Stimulated activated CD4-positive, alpha-beta T cell treated with anti-CD3 and anti-CD28 coated beads, TNF-alpha, amount 100 ng/mL, for 24 hours (primary cell): ENCODE data around the gene KCTD19.
A peak's percentile ranks its signal among the peaks of the same experiment; 100 is the strongest.

Experiments
- DNase-seq, 3 experiments: peaks; one replicate each; pipeline ENCODE4 v3.0.0-alpha.2; 2020; ENCODE audit warnings: low read depth in 3 of 3

Gene KCTD19

DNA sequence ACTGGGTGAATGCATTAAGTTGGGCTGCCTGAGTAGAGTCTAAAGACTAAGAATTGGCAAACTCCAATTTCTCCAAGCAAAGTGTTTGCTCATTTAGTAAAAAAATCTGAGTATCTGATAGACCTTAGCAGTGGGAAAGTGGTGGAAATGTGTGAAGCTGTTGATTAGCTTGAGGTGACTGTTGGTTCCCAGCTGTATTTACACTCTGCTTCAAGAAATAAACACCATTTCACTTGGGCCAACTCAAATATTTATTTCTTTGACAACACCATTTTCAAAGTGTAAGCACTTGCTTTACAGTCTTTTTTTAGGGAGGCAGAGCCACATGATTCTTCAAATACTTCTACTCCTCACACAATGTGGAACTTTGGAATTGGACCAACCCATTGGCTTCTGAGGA lies 8.7 kb downstream of the KCTD19 start:
- DNase-seq, result no peak

DNA sequence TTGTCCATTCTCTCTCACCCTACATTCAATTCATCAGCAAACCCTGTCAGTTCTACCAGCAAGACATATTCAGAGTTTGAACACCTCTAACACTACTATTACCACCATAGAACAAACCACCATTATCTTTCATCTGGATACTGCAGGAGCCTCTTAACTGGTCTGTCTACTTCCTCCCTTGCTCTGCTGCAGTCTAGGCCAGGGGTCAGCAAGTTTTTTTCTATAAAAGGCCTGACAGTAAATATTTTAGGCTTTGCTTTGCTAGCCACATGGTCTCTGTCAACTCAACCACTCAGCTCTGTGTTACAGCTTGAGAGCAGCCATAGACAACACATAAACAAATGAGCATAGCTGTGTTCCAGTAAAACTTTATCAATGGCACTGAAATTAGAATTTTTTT lies 13.8 kb downstream of the KCTD19 start:
- DNase-seq, result no peak

DNA sequence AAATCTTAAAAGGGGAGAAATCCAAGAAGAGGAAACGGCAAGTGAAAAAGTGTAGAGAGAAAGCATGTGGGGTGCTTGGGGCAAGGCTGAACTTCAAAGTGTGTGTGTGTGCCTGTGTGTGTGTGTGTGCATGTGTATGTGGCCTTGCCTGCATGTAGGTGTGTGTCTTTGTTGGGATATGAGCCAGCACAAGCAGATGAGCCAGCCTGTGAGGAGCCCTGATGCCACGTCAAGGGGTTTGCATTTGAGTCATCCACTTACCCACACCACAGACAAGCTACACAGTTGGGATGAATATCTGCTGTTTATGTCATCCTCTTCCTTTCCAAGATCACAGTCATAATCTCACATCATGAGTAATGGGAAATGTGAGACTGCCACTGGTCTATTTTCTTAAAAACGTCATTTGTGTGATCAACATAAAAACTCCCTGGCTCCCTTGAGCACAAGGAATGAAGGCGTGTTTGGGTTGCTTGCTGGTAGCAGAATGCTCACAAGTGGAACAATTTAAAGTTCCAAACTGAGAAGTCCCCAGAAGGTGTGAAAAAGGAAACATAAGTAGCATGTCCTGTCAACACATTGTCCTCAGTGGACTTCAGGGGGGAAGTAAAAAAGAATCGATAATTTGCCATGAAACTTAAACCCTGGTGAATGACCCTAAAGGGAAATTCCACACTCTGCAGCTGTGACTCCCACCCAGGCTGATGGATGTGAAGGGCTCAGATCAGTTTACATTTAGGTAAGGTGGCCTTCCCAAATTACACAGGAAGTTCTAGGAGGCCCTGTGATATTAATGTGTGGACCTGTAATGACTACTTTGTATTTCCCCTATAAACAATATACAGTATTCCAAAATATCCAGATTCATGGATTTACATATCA lies 14.7 kb downstream of the KCTD19 start:
- peak; percentile 65 to 86 (median 79) for DNase-seq

DNA sequence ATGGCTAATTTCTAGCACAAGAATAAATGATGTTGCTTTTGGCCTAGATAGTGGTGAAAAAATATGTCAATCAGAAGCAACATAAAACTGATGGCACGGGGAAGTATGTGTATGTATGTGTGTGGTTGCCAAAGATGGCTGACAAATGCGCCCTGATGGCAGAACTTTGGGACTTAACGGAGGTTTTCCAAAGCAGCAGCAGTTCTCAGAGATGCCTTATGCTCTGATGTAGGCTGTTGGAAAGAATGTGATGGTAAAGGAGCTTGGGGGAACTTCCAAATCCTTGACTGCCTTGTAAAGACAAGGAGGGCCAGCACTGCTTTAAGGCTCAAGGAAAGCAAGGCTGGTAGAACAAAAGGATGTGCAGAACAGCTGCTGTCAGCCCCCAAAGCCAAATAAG lies 16.0 kb downstream of the KCTD19 start:
- DNase-seq, result no peak

DNA sequence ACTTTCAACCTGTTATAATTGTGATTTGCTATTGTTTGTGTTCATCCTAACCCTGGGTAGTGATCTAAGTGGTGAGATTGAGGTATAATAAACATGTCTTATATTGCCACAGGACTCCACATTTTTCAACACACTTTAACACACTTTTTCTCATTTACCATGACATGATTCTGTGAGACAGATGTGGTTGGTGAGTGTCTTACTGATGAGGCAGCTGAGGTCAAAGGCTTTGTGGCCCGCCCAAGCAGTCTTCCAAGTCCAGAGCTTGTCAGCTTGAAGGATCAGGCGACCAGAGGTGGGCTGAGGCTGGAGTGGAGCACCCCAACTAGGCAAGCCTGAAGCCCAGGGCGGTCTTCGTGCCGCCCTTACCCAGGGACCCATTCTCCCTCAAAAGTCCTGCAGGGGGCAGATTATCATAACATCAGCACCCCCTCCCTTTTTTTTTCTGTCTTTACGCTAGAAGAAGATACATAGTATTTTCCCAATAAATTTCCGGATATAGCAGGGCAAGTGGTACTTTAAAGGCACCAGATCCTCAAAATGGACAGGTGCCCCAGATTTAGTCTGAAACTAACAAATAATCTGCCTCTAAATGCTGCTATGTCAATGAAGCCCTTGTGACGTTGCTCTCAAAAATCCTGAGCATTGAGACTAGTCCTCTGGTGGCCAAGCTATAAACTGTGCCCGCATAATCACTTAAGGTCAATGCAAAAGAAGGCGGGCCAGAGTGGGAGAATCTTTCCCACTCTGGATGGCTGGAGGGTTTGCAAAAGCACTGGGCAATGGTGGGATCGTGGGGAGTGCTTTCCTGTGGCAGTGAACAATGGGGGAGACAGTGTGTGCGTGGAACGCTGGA lies 21.1 kb downstream of the KCTD19 start:
- no peak for DNase-seq

DNA sequence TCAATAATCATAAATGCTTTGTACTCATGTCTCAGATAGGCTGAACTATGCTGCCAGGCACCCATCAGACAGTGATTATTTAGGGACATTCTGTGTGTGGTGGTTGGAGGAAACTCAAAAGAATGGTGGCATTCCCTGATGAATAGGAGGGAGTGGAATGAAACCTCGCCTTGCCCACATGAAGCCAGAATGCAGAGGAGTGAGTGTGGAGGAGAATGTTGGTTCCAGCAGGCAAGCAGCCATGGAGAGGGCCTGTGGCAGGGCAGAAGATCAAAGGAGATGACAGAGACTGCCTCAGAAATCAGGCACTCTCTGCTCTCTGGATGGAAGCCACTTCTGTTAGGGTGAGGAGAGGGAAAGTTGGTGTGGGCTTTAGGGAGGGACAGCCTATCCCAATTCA lies 22.5 kb downstream of the KCTD19 start:
- no peak for DNase-seq

DNA sequence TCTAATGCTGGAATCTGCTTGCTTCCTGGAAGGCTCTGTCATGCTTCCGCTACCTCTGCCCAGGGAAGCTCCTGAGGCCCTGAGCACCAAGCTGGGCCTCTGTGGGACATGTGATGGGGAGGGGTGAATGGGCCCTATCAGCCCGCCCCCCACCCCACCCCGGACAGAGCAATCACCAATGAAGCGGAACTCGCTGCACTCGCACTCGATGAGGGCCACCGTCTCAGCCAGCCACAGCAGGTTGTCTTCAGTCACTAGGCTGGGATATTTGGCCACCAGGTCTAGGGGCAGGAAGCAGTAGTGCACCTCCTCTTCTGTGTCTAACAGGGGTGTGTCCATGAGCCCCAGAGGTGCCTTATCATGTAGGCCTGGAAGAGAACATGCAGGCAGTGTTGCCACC lies 23.6 kb downstream of the KCTD19 start:
- DNase-seq, result no peak

DNA sequence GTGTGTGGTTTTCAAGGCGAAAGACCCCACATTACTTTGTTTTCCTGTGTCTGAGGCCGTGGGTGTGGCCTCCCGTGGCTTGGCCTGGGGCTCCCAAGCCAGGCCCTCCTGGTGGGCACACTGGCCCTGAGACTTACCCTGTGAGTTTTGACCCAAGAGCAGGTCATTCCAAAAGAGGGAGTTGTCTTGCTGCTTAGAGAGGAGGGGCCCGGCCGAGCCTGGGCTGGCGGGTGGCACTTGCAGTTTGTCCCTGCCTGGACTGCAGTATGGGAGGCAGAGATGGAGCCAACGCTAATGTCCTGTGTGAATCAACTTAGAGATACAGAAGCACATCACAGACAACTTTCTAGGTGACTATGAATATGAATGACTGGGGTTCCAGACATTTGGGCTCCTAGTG lies 24.5 kb downstream of the KCTD19 start:
- DNase-seq, result no peak

DNA sequence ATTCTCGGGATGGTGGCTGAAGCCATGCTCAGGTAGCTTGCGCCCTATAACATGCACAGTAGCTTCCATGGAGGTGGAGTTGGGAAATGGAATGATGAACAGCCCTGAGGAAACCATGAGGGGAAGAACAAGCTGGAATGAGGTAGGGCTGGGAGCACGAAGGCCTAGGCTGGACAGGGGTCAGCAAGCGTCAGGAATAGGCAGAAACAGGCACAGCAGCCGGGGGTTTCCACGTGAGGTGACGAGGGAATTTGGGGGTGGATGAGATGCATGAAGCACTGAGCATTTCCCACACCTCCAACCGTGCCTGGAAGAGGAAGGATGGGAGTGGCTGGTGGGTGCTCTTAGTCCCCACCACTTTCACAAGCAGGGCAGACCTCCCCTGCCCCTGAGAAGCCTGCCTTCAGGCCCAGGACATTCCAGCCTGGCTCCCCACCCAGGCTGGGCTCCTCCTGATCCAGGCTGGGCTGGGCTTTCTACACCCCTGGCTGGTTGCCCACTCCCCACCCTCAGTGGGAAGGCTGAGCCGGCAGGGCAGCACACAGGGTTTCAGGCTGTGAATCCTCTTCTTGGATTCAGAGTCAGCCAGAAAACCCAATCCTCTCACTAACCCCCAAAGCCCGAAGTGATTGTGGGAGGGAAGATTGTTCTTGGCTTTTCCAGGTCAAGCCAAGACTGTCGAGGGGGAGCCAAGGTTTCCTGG lies 25.3 kb downstream of the KCTD19 start:
- DNase-seq, result no peak

DNA sequence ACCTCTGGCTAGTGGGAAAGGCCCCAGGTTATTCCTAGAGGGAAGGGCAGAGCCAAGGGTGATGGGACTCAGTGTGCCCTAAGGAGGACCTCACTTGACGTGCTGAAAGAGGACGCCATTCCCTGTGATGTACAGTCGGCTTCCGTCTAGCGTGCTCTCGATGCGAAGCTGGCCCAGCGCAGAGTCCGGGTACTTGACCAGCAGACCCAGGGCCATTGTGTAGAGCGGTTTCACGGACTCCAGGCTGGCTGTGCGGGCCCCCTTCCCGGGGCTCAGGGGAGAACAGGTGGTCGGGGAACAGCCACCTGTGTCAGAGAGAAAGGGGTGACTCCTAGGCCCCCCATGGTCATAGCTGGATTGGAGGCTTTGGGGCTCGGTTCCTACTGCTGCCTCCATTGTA lies 27.3 kb downstream of the KCTD19 start:
- no peak for DNase-seq

DNA sequence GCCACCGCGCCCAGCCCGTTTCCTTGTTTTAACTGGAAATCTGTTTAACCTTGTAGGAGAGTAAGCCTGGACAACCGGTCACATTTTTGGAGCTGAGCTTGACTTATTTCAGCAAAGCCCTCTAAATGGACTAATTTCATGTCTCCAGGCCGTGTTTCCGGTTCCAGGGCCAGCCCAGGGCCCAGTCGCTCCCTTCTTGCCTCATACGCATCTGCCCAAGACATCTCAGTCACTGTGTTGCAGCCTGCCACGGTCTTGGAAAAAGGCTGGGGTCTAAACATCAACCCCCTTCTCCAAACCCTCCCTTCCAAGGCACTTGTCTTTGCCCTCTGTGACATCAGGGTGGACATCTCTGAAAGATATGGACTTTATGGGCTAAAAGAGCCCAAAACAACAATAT lies 28.3 kb downstream of the KCTD19 start:
- no peak for DNase-seq

DNA sequence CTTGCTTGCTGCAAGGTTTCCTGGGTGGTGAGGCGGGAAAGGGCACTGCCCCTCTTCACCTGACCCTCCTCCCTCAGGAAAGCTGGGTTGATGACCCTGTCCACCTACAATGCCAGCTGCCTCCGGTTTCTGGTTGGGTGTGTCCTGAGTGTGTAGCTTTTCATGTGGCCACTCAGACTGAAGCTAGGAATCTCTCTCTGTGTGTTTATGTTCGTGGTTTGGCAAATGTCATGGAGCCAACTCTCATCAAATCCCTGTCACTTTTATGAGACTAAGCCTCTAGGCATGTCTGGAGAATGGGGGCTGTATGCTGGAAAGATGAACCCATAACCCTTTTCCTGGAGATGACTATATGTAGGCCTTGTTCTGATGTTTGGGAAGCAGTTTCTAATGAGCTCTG lies 30.1 kb downstream of the KCTD19 start:
- no peak for DNase-seq

DNA sequence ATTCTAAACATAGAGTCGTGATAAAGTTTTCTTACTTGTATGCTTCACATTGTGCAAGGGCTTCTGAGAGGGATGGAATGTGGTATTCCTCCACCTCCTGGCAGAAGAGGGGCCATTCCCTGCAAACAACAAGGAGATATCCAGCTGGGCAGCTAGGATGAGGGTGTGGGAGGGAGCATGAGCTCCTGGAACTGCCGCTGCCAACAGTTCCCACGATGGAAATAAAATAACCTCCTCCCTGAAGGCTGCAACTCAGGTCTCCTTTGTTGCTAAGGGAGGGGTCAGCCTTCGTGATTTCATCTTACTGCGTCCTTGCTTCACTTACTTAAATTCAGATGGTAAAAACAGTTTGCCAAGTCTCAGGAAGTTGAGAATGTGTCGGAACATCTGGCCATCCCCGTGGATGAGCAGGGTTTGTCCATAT lies 31.6 kb downstream of the KCTD19 start:
- DNase-seq, result no peak

DNA sequence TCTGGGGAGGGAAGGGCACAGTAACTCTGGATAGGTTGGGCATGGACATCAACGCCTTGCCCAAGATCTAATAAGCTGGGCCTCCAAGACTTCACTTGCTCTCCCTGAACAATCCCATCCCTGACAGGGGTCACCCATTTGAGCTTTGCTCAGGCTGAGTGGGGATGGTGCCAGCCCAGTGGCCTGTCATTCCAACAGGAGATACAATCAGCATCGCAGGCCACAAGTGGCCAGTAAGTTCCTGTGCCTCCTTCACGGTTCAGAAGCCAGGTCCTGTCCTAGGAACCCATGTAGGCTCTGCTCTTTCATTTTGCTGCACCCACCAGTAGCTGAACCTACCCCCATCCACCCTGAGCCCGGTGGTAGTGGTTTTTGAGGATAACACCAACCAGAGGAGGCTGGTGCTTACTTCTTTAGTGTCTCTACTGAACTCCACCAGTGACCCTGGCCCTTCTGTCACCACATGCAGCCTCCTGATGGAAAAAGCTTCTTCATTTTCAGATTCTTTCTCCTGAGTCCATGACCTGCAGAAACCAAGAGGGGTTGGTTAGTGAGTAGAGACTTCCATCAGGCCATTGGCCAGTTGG lies 32.3 kb downstream of the KCTD19 start:
- DNase-seq, result no peak

DNA sequence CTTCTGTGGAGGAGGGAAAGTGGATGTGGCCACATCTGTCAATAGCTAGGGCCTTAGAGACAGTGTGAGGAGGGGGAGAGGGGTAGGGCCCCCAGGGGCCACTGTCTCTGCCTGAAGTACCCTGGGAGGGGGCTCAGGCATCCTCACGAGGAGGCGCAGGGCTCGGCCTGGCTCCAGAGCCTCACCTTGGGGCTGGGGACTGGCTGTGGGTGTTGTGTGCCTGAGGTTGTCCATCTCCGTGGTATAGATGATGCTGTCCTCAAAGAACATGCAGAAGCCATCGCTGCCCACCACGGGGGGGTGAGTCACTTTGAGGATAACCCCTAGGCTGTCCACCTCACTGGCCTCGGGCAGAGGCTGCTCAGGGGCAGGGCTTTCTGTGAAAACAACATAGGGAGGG lies 35.1 kb downstream of the KCTD19 start:
- no peak for DNase-seq

DNA sequence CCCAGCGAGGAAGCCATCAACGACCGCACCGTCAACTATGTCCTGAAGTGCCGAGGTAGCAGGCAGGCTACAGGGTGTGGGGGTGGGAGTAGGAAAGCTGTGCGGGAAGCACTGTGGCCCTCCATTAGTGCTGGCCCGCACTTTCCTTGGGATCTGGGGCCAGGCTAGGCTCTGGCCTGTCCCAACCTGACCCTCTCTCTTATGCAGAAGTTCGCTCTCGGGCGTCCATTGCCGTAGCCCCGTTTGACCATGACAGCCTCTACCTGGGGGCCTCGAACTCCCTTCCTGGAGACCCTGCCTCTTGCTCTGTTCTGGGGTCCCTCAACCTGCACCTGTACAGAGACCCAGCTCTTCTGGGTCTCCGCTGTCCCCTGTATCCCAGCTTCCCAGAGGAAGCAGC lies 38.6 kb downstream of the KCTD19 start:
- no peak for DNase-seq

DNA sequence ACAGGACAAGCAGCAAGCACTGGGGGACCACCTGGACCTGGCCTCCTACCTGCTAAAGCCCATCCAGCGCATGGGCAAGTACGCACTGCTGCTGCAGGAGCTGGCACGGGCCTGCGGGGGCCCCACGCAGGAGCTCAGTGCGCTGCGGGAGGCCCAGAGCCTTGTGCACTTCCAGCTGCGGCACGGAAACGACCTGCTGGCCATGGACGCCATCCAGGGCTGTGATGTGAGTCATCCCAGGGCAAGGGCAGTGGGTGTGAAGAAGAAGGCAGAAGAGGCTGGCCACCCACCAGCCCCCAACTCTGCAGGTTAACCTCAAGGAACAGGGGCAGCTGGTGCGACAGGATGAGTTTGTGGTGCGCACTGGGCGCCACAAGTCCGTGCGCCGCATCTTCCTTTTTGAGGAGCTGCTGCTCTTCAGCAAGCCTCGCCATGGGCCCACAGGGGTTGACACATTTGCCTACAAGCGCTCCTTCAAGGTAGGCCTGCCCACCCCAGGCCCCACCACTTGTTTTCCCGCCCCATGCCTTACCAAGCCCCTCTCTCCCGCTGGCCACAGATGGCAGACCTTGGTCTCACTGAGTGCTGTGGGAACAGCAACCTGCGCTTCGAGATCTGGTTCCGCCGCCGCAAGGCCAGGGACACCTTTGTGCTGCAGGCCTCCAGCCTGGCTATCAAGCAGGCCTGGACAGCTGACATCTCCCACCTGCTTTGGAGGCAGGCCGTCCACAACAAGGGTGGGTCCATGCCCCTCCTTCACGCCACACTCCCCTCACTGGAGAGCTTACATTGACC lies 39.9 kb downstream of the KCTD19 start:
- DNase-seq, result no peak

DNA sequence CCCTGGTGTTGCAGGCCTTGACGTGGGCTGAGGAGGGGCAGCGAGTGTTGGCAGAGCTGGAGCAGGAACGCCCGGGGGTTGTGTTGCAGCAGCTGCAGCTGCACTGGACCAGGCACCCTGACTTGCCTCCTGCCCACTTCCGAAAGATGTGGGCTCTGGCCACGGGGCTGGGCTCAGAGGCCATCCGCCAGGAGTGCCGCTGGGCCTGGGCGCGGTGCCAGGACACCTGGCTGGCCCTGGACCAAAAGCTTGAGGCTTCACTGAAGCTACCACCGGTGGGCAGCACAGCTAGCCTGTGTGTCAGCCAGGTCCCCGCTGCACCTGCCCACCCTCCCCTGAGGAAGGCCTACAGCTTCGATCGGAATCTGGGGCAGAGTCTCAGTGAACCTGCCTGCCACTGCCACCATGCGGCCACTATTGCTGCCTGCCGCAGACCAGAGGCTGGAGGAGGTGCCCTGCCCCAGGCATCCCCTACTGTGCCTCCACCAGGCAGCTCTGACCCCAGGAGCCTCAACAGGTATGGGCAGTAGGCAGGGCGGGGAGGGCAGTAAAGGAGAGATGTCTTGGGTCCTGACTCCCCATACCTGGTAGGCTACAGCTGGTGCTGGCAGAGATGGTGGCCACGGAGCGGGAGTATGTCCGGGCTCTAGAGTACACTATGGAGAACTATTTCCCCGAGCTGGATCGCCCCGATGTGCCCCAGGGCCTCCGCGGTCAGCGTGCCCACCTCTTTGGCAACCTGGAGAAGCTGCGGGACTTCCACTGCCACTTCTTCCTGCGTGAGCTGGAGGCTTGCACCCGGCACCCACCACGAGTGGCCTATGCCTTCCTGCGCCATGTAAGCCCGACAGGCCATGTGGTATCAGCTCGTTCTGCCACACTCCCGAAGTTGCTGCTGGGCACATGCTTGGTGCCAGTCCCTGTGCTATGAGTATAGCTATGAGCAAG lies 41.6 kb downstream of the KCTD19 start:
- no peak for DNase-seq

DNA sequence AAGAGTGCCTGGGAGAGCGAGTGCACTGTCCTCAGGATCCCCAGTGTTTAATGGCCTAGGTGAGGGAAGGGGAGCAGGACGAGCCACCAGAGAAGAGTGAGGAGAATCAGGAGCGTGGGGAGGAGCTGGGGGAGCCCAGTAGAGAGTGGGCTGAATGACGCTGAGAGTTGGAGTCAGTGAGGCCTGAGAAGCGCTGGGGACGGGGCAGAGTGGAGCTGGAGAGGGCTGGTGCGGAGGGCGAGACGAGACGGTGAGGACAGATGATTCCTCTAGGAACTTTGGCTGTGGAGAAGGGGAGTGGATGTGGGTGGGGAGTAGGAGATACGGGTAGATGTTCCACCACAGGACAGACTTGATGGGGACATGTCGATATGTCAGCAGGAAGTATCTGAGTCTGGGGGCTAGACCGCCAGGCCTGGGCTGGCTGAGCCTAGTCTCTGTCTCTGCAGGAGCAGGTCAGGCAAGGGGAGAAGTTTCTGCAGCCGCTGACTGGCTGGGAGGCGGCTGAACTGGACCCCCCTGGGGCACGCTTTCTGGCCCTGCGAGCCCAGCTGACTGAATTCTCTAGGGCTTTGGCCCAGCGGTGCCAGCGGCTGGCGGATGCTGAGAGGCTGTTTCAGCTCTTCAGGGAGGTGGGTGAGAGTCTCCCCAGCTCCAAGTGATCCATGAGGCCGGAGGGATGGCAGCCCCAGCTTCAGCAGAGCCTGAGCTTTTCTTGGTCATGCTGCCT lies 42.5 kb downstream of the KCTD19 start:
- no peak for DNase-seq
